RWPE1 (cell line): ENCODE measurements around the gene ATP2C1.

Experiments used
- CTCF ChIA-PET: fragments of 350-600 bp; sonication (Branson Sonifier 250); formaldehyde crosslinking; extraction: SDS; loops from one replicate; lab custom pipeline; 2021; lab: Yijun Ruan, JAX
- POLR2A ChIA-PET: fragments of 400-600 bp; formaldehyde crosslinking; extraction: SDS; loops from one replicate; lab custom pipeline; 2020; ENCODE audit warnings: antibody characterized with exemption; ENCODE audit not compliant: low non-redundant PET; lab: Yijun Ruan, JAX
- DNase-seq: peaks from one replicate; pipeline ENCODE4 v3.0.0; 2012; ENCODE audit warnings: low spot score
- H3K27ac ChIP-seq: fragments of 450-650 bp; 2 replicates; pipeline ENCODE4 v1.5.1; 2017
- CTCF ChIP-seq: fragments of 450-650 bp; conservative IDR thresholded peaks from 2 replicates; pipeline ENCODE4 v1.5.1; 2017; ENCODE audit warnings: low read depth, mild to moderate bottlenecking

Gene ATP2C1

GRCh38 chr3:131047582-131047981 lies 153.7 kb downstream of the ATP2C1 start:
- ChIA-PET POLR2A (no interaction called here), CTCF (no interaction called here)
- no peak for TF ChIP-seq CTCF
- DNase-seq: no peak
- H3K27ac ChIP-seq: no peak overlapping the region

- CTCF ChIA-PET: no interaction called here
- POLR2A ChIA-PET: no interaction called here
These were observed 154.1 kb downstream of the ATP2C1 start for GRCh38 chr3:131048030-131048429.

GRCh38 chr3:131050001-131050400 lies 156.1 kb downstream of the ATP2C1 start:
- no peak for TF ChIP-seq CTCF
- no peak overlapping the region for H3K27ac ChIP-seq
- ChIA-PET POLR2A (no interaction called here), CTCF (no interaction called here)
- no peak for DNase-seq

More at GRCh38 chr3:131048030-131048429, 154.1 kb downstream of the ATP2C1 start:
- no peak overlapping the region for H3K27ac ChIP-seq
- TF ChIP-seq CTCF: no peak
- no peak for DNase-seq

GRCh38 chr3:131053043-131053859 lies 159.4 kb downstream of the ATP2C1 start:
- no peak overlapping the region for H3K27ac ChIP-seq
- ChIA-PET CTCF (interaction anchor here (0.9 kb wide), 1 partner anchor 643 kb away, joined by 3 read pairs; no protein-coding TSS in a partner anchor), POLR2A (no interaction called here)
- DNase-seq: no peak
- TF ChIP-seq CTCF: peak; percentile 24; the same call in 1 of the 2 replicates
